ENCODE measurements around the gene SHD. TPM values are rescaled to one million over a fixed set of nuclear protein-coding genes. Genes with fewer than 3 reads are reported as not detected.
"Not testable (repeated sequence)": the region's sequence is repeated elsewhere in the genome, so short reads cannot be mapped to it uniquely, and the experiment has no call there.

SHD gene
- total RNA-seq, 1 donor from 2014 or later = not detected

GRCh38 chr19:4268816-4269430 is 10.1 kb upstream of the SHD start:
- Mint-ChIP-seq H3K4me1 (ENCODE audit: unreplicated experiment) (no peaks in the 10 kb centered on the region), H3K36me3 (ENCODE audit: unreplicated experiment) (peaks cover 14% of the 10 kb centered on the region), H3K27ac (ENCODE audit: unreplicated experiment) (no peak overlapping the region), H3K9me3 (ENCODE audit: unreplicated experiment) (no peaks in the 10 kb centered on the region), H3K4me3 (ENCODE audit: unreplicated experiment) (no peak overlapping the region), H3K27me3 (ENCODE audit: unreplicated experiment) (no peaks in the 10 kb centered on the region)
- TF ChIP-seq CTCF (IDR thresholded peaks at IDR 0.05) = no peak
- DNase-seq (ENCODE audit: extremely low spot score, unreplicated experiment) = no peak

GRCh38 chr19:4272894-4273293 is 6.2 kb upstream of the SHD start:
- H3K9me3 Mint-ChIP-seq (ENCODE audit: unreplicated experiment) = no peaks in the 10 kb centered on the region
- no peak overlapping the region for H3K4me3 Mint-ChIP-seq (ENCODE audit: unreplicated experiment)
- DNase-seq (ENCODE audit: extremely low spot score, unreplicated experiment) = no peak
- no peak for TF ChIP-seq CTCF (IDR thresholded peaks at IDR 0.05)
- H3K27ac Mint-ChIP-seq (ENCODE audit: unreplicated experiment) = no peak overlapping the region
- H3K36me3 Mint-ChIP-seq (ENCODE audit: unreplicated experiment) = peaks cover 5% of the 10 kb centered on the region
- H3K27me3 Mint-ChIP-seq (ENCODE audit: unreplicated experiment) = peaks cover 4% of the 10 kb centered on the region
- H3K4me1 Mint-ChIP-seq (ENCODE audit: unreplicated experiment) = peaks cover 2% of the 10 kb centered on the region

- H3K4me1 Mint-ChIP-seq (ENCODE audit: unreplicated experiment); DNase-seq (ENCODE audit: extremely low spot score, unreplicated experiment); H3K9me3 Mint-ChIP-seq (ENCODE audit: unreplicated experiment); H3K36me3 Mint-ChIP-seq (ENCODE audit: unreplicated experiment); H3K27ac Mint-ChIP-seq (ENCODE audit: unreplicated experiment); H3K4me3 Mint-ChIP-seq (ENCODE audit: unreplicated experiment): not testable (repeated sequence)
- peaks cover 11% of the 10 kb centered on the region for H3K27me3 Mint-ChIP-seq (ENCODE audit: unreplicated experiment)
These were observed 4.8 kb upstream of the SHD start for GRCh38 chr19:4274321-4274686.

- Mint-ChIP-seq H3K9me3 (ENCODE audit: unreplicated experiment) (no peaks in the 10 kb centered on the region), H3K4me3 (ENCODE audit: unreplicated experiment) (no peak overlapping the region), H3K27ac (ENCODE audit: unreplicated experiment) (no peak overlapping the region), H3K36me3 (ENCODE audit: unreplicated experiment) (no peaks in the 10 kb centered on the region), H3K4me1 (ENCODE audit: unreplicated experiment) (peaks cover 8% of the 10 kb centered on the region), H3K27me3 (ENCODE audit: unreplicated experiment) (peaks cover 32% of the 10 kb centered on the region)
- TF ChIP-seq CTCF (IDR thresholded peaks at IDR 0.05) = no peak
- no peak for DNase-seq (ENCODE audit: extremely low spot score, unreplicated experiment)
These were observed 1.8 kb upstream of the SHD start for GRCh38 chr19:4277191-4277696.

- TF ChIP-seq CTCF (IDR thresholded peaks at IDR 0.05) = no peak
- no peaks in the 10 kb centered on the region for H3K36me3 Mint-ChIP-seq (ENCODE audit: unreplicated experiment)
- H3K27ac Mint-ChIP-seq (ENCODE audit: unreplicated experiment) = no peak overlapping the region
- no peak overlapping the region for H3K4me3 Mint-ChIP-seq (ENCODE audit: unreplicated experiment)
- peaks cover 34% of the 10 kb centered on the region for H3K27me3 Mint-ChIP-seq (ENCODE audit: unreplicated experiment)
- peaks cover 8% of the 10 kb centered on the region for H3K4me1 Mint-ChIP-seq (ENCODE audit: unreplicated experiment)
- DNase-seq (ENCODE audit: extremely low spot score, unreplicated experiment) = no peak
- H3K9me3 Mint-ChIP-seq (ENCODE audit: unreplicated experiment) = no peaks in the 10 kb centered on the region
These were observed 1.1 kb upstream of the SHD start for GRCh38 chr19:4278010-4278409.

GRCh38 chr19:4279267-4279529 is 132 bp downstream of the SHD start:
- DNase-seq (ENCODE audit: extremely low spot score, unreplicated experiment) = no peak
- no peak for TF ChIP-seq CTCF (IDR thresholded peaks at IDR 0.05)
- H3K27me3 Mint-ChIP-seq (ENCODE audit: unreplicated experiment) = peaks cover 36% of the 10 kb centered on the region
- H3K36me3 Mint-ChIP-seq (ENCODE audit: unreplicated experiment) = no peaks in the 10 kb centered on the region
- peak overlapping the region; percentile 26 for H3K4me3 Mint-ChIP-seq (ENCODE audit: unreplicated experiment)
- H3K9me3 Mint-ChIP-seq (ENCODE audit: unreplicated experiment) = no peaks in the 10 kb centered on the region
- peaks cover 8% of the 10 kb centered on the region for H3K4me1 Mint-ChIP-seq (ENCODE audit: unreplicated experiment)
- no peak overlapping the region for H3K27ac Mint-ChIP-seq (ENCODE audit: unreplicated experiment)
